ENCODE data around the gene TMEM239.
"Not testable (repeated sequence)": the region's sequence is repeated elsewhere in the genome, so short reads cannot be mapped to it uniquely, and the experiment has no call there.

The TMEM239 gene

DNA sequence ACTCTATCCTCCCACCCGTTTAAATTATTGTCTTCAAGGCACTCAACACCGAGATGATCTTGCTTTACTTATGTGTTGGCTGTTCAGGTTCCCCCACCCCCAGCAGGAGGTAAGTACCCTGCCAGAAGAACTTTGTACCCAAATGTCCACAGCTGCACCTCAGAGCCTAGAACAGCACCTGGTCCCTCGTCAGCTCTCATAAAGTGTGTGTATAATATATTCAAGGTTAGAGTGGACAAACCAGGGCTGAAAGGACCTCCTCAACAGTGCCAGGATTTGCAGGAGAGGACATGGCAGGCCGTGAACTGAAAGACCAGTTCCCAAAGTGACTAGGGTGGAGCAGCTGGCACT is 9.8 kb upstream of the TMEM239 start:
- H3K27me3 ChIP-seq (ENCODE audit: insufficient read depth, low read length, poor library complexity, severe bottlenecking): no peaks in the 10 kb centered on the region
- no peak overlapping the region for H3K4me3 ChIP-seq (ENCODE audit: low read length, poor library complexity, severe bottlenecking)
- TF ChIP-seq, protein P1, sequence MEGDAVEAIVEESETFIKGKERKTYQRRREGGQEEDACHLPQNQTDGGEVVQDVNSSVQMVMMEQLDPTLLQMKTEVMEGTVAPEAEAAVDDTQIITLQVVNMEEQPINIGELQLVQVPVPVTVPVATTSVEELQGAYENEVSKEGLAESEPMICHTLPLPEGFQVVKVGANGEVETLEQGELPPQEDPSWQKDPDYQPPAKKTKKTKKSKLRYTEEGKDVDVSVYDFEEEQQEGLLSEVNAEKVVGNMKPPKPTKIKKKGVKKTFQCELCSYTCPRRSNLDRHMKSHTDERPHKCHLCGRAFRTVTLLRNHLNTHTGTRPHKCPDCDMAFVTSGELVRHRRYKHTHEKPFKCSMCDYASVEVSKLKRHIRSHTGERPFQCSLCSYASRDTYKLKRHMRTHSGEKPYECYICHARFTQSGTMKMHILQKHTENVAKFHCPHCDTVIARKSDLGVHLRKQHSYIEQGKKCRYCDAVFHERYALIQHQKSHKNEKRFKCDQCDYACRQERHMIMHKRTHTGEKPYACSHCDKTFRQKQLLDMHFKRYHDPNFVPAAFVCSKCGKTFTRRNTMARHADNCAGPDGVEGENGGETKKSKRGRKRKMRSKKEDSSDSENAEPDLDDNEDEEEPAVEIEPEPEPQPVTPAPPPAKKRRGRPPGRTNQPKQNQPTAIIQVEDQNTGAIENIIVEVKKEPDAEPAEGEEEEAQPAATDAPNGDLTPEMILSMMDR (conservative IDR thresholded peaks at IDR 0.05; ENCODE audit: low read length): no peak
- no peak for TF ChIP-seq EZH2phosphoT487 (IDR thresholded peaks at IDR 0.05; ENCODE audit: borderline replicate concordance)
- H3K9me2 ChIP-seq (replicated peaks; ENCODE audit: low read depth, low read length): no peaks in the 10 kb centered on the region
- H4K20me1 ChIP-seq (ENCODE audit: insufficient read depth, low read length, poor library complexity, severe bottlenecking): no peaks in the 10 kb centered on the region
- no peaks in the 10 kb centered on the region for H3K79me2 ChIP-seq (ENCODE audit: insufficient read depth, low read length)
- peaks cover 13% of the 10 kb centered on the region for H3K4me1 ChIP-seq (ENCODE audit: insufficient read depth, low read length, poor library complexity, severe bottlenecking)
- H3F3A ChIP-seq (ENCODE audit: low read depth): peaks cover 3% of the 10 kb centered on the region; the same call in 1 of the 2 replicates
- no peak overlapping the region for H3K9ac ChIP-seq (ENCODE audit: low read depth, low read length, poor library complexity, severe bottlenecking)
- no peak overlapping the region for H3K4me2 ChIP-seq (ENCODE audit: low read depth, low read length, poor library complexity, severe bottlenecking)
- no peaks in the 10 kb centered on the region for H3K9me3 ChIP-seq (ENCODE audit: insufficient read depth, low read depth, low read length)
- H3K36me3 ChIP-seq (ENCODE audit: insufficient read depth, low read length): no peaks in the 10 kb centered on the region
- H2AFZ ChIP-seq (ENCODE audit: low read length): no peak overlapping the region

DNA sequence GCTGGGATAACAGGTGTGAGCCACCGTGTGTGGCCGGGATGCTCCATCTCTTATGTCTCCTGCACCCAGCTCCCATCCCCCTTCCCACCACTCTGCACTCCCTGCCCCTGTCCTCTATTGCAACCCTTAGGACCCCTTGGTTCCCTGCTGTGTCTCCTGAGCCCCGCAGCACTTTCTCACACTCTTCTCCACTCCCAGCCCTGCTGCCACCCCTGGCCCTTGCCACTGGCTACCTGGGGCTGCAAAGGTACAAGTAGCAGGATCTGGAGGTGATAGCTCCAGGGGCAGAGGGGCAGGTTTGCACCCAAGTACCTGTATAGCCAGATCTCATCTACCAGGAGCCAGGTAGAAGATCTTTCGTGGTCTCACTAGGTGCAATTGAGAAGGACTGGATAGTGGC is 9.1 kb upstream of the TMEM239 start:
- Histone ChIP-seq H3K9ac (ENCODE audit: low read depth, low read length, poor library complexity, severe bottlenecking) (no peak overlapping the region), H3K9me2 (replicated peaks; ENCODE audit: low read depth, low read length) (no peaks in the 10 kb centered on the region), H3F3A (ENCODE audit: low read depth) (no peaks in the 10 kb centered on the region), H3K4me3 (ENCODE audit: low read length, poor library complexity, severe bottlenecking) (no peak overlapping the region), H3K27me3 (ENCODE audit: insufficient read depth, low read length, poor library complexity, severe bottlenecking) (no peaks in the 10 kb centered on the region), H3K36me3 (ENCODE audit: insufficient read depth, low read length) (no peaks in the 10 kb centered on the region), H4K20me1 (ENCODE audit: insufficient read depth, low read length, poor library complexity, severe bottlenecking) (no peaks in the 10 kb centered on the region), H3K4me2 (ENCODE audit: low read depth, low read length, poor library complexity, severe bottlenecking) (no peak overlapping the region), H2AFZ (ENCODE audit: low read length) (no peak overlapping the region), H3K4me1 (ENCODE audit: insufficient read depth, low read length, poor library complexity, severe bottlenecking) (peaks cover 8% of the 10 kb centered on the region), H3K9me3 (ENCODE audit: insufficient read depth, low read depth, low read length) (no peaks in the 10 kb centered on the region), H3K79me2 (ENCODE audit: insufficient read depth, low read length) (no peaks in the 10 kb centered on the region)
- TF ChIP-seq EZH2phosphoT487 (IDR thresholded peaks at IDR 0.05; ENCODE audit: borderline replicate concordance): no peak
- TF ChIP-seq, protein P1 (conservative IDR thresholded peaks at IDR 0.05; ENCODE audit: low read length): no peak

DNA sequence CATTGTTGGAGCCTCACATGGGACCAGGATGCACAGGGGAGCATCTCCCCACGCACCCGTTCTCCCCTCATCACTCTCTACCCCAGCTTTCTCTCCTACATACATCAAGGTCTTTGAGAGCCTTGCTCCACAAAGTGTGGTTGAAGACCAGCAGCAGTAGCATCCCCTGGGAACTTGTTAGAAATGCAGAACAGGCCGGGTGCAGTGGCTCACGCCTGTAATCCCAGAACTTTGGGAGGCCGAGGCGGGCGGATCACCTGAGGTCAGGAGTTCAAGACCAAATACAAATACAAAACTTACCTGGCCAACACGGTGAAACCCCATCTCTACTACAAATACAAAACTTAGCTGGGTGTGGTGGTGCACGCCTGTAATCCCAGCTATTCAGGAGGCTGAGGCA is 8.2 kb upstream of the TMEM239 start:
- not testable (repeated sequence) for H4K20me1 ChIP-seq (ENCODE audit: insufficient read depth, low read length, poor library complexity, severe bottlenecking); H3K4me3 ChIP-seq (ENCODE audit: low read length, poor library complexity, severe bottlenecking); H3F3A ChIP-seq (ENCODE audit: low read depth); H2AFZ ChIP-seq (ENCODE audit: low read length); H3K9me2 ChIP-seq (replicated peaks; ENCODE audit: low read depth, low read length); H3K36me3 ChIP-seq (ENCODE audit: insufficient read depth, low read length); H3K27me3 ChIP-seq (ENCODE audit: insufficient read depth, low read length, poor library complexity, severe bottlenecking); H3K4me1 ChIP-seq (ENCODE audit: insufficient read depth, low read length, poor library complexity, severe bottlenecking); H3K9me3 ChIP-seq (ENCODE audit: insufficient read depth, low read depth, low read length); H3K4me2 ChIP-seq (ENCODE audit: low read depth, low read length, poor library complexity, severe bottlenecking); H3K9ac ChIP-seq (ENCODE audit: low read depth, low read length, poor library complexity, severe bottlenecking); H3K79me2 ChIP-seq (ENCODE audit: insufficient read depth, low read length)

DNA sequence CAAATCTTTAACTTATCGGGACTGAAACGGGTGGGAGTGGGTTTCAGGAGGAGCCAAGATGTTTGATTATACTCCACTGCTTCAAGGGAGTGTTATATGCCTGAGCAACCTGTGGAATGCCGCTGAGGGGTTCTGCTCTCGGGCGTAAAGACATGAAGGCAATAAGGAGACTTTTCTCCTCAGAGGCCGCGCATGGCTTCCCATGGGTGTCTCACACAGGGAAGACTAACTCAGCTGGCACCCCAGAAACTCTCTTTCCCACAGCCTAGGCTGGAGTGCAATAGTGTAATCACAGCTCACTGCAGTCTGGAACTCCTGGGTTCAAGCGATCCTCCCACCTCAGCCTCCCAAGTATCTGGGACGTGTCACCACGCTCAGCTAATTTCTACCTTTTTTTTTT is 6.5 kb upstream of the TMEM239 start:
- Histone ChIP-seq H3K4me3 (ENCODE audit: low read length, poor library complexity, severe bottlenecking) (no peak overlapping the region), H3K4me1 (ENCODE audit: insufficient read depth, low read length, poor library complexity, severe bottlenecking) (peaks cover 9% of the 10 kb centered on the region), H3K9ac (ENCODE audit: low read depth, low read length, poor library complexity, severe bottlenecking) (no peak overlapping the region), H3K36me3 (ENCODE audit: insufficient read depth, low read length) (no peaks in the 10 kb centered on the region), H3K4me2 (ENCODE audit: low read depth, low read length, poor library complexity, severe bottlenecking) (no peak overlapping the region), H2AFZ (ENCODE audit: low read length) (no peak overlapping the region), H4K20me1 (ENCODE audit: insufficient read depth, low read length, poor library complexity, severe bottlenecking) (no peaks in the 10 kb centered on the region), H3K79me2 (ENCODE audit: insufficient read depth, low read length) (no peaks in the 10 kb centered on the region), H3K27me3 (ENCODE audit: insufficient read depth, low read length, poor library complexity, severe bottlenecking) (no peaks in the 10 kb centered on the region), H3K9me3 (ENCODE audit: insufficient read depth, low read depth, low read length) (no peaks in the 10 kb centered on the region), H3K9me2 (replicated peaks; ENCODE audit: low read depth, low read length) (no peaks in the 10 kb centered on the region), H3F3A (ENCODE audit: low read depth) (no peaks in the 10 kb centered on the region)
- TF ChIP-seq, protein P1 (conservative IDR thresholded peaks at IDR 0.05; ENCODE audit: low read length): no peak
- TF ChIP-seq EZH2phosphoT487 (IDR thresholded peaks at IDR 0.05; ENCODE audit: borderline replicate concordance): no peak
